HEK293 (cell line): ENCODE results near the gene SOCS7.
A peak's percentile ranks its signal among the peaks of the same experiment; 100 is the strongest.

ENCODE experiments used
- CTCF ChIA-PET: fragments of 350-600 bp; formaldehyde crosslinking; extraction: SDS; loops from one replicate; lab custom pipeline; 2021; ENCODE audit warnings: antibody characterized with exemption; lab: Yijun Ruan, JAX
- POLR2A ChIA-PET: fragments of 300-600 bp; formaldehyde crosslinking; extraction: SDS; loops from one replicate; lab custom pipeline; 2020; ENCODE audit warnings: antibody characterized with exemption, inconsistent platforms; lab: Yijun Ruan, JAX
- H3K27ac ChIP-seq: fragments of 200-500 bp; sonication (Bioruptor generic); 2 replicates; pipeline ENCODE4 v1.5.1; 2014; ENCODE audit warnings: low read depth, low read length, control low read depth, inconsistent platforms; ENCODE audit errors: extremely low read depth
- H3K36me3 ChIP-seq, 2 experiments: fragments of 200-500 bp in 1 of 2; sonication (Bioruptor generic) in 1 of 2; 1 replicate in 1 of 2; 2 replicates in 1 of 2; pipeline ENCODE4 v1.5.1; 2014 to 2017; ENCODE audit warnings: inconsistent platforms in 2 of 2, low read length in 2 of 2; ENCODE audit not compliant: control insufficient read depth in 2 of 2, insufficient read depth in 1 of 2
- H3K4me1 ChIP-seq: fragments of 200-500 bp; sonication (Bioruptor generic); 2 replicates; pipeline ENCODE4 v1.5.1; 2014; ENCODE audit warnings: mild to moderate bottlenecking, low read length, inconsistent platforms; ENCODE audit not compliant: control insufficient read depth, insufficient read depth
- H3K4me3 ChIP-seq: 2 replicates; pipeline ENCODE4 v1.5.1; 2011; ENCODE audit warnings: low read depth, mild to moderate bottlenecking, control low read depth, low read length, moderate library complexity
- H3K9me3 ChIP-seq: fragments of 200-500 bp; sonication (Bioruptor generic); 2 replicates; pipeline ENCODE4 v1.5.1; 2014; ENCODE audit warnings: low read depth, low read length, inconsistent platforms; ENCODE audit not compliant: control insufficient read depth, insufficient read depth
- BCL11A ChIP-seq: fragments of 450-650 bp; formaldehyde crosslinking; IDR thresholded peaks from 2 replicates; pipeline ENCODE4 v1.5.1; 2016; ENCODE audit warnings: low read depth, missing biosample characterization, missing genetic modification characterization
- CTCF ChIP-seq: fragments of 450-650 bp; formaldehyde crosslinking; IDR thresholded peaks from 2 replicates; pipeline ENCODE4 v1.5.1; 2016; ENCODE audit warnings: missing biosample characterization, missing genetic modification characterization
- FEZF1 ChIP-seq: fragments of 450-650 bp; formaldehyde crosslinking; IDR thresholded peaks from 2 replicates; pipeline ENCODE4 v1.5.1; 2016; ENCODE audit warnings: missing biosample characterization, missing genetic modification characterization
- GLI4 ChIP-seq: fragments of 450-650 bp; formaldehyde crosslinking; IDR thresholded peaks from 2 replicates; pipeline ENCODE4 v1.5.1; 2016; ENCODE audit warnings: missing biosample characterization, missing genetic modification characterization
- MZF1 ChIP-seq: fragments of 450-650 bp; formaldehyde crosslinking; IDR thresholded peaks from 2 replicates; pipeline ENCODE4 v1.5.1; 2017; ENCODE audit warnings: missing biosample characterization, missing genetic modification characterization, borderline replicate concordance
- OSR2 ChIP-seq: fragments of 450-650 bp; formaldehyde crosslinking; IDR thresholded peaks from 2 replicates; pipeline ENCODE4 v1.5.1; 2016; ENCODE audit warnings: missing biosample characterization, missing genetic modification characterization
- PBX3 ChIP-seq: sonication (generic); formaldehyde crosslinking; IDR thresholded peaks from 2 replicates; pipeline ENCODE4 v1.8.1; 2022; ENCODE audit warnings: mild to moderate bottlenecking, moderate library complexity, missing genetic modification reagents
- TSHZ1 ChIP-seq: fragments of 450-650 bp; formaldehyde crosslinking; IDR thresholded peaks from 2 replicates; pipeline ENCODE4 v1.5.1; 2016; ENCODE audit warnings: missing biosample characterization, missing genetic modification characterization, borderline replicate concordance
- WT1 ChIP-seq: fragments of 450-650 bp; formaldehyde crosslinking; IDR thresholded peaks from 2 replicates; pipeline ENCODE4 v1.5.1; 2016; ENCODE audit warnings: missing biosample characterization, missing genetic modification characterization
- YY1 ChIP-seq: fragments of 450-650 bp; formaldehyde crosslinking; IDR thresholded peaks from 2 replicates; pipeline ENCODE4 v1.5.1; 2018; ENCODE audit warnings: missing biosample characterization, missing genetic modification characterization
- ZNF10 ChIP-seq: fragments of 450-650 bp; formaldehyde crosslinking; IDR thresholded peaks from 2 replicates; pipeline ENCODE4 v1.5.1; 2017; ENCODE audit warnings: missing biosample characterization, missing genetic modification characterization
- ZNF121 ChIP-seq: fragments of 450-650 bp; formaldehyde crosslinking; IDR thresholded peaks from 2 replicates; pipeline ENCODE4 v1.5.1; 2016; ENCODE audit warnings: missing biosample characterization, missing genetic modification characterization
- ZNF211 ChIP-seq: fragments of 450-650 bp; formaldehyde crosslinking; IDR thresholded peaks from 2 replicates; pipeline ENCODE4 v1.5.1; 2016; ENCODE audit warnings: low read depth, missing biosample characterization, missing genetic modification characterization
- ZNF23 ChIP-seq: fragments of 450-650 bp; formaldehyde crosslinking; IDR thresholded peaks from 2 replicates; pipeline ENCODE4 v1.5.1; 2016; ENCODE audit warnings: missing biosample characterization, missing genetic modification characterization, borderline replicate concordance
- ZNF239 ChIP-seq: fragments of 450-650 bp; formaldehyde crosslinking; IDR thresholded peaks from 2 replicates; pipeline ENCODE4 v1.5.1; 2016; ENCODE audit warnings: missing biosample characterization, missing genetic modification characterization
- ZNF274 ChIP-seq, 2 experiments: fragments of 200-500 bp in 1 of 2; fragments of 450-650 bp in 1 of 2; sonication (Bioruptor generic) in 1 of 2; formaldehyde crosslinking in 1 of 2; IDR thresholded peaks; 2 replicates each; pipeline versions ENCODE4 v1.5.1 to v1.6.1; 2014 to 2016; ENCODE audit warnings: borderline replicate concordance in 1 of 2, inconsistent platforms in 1 of 2, low read length in 1 of 2, missing biosample characterization in 1 of 2, missing genetic modification characterization in 1 of 2
- ZNF335 ChIP-seq: fragments of 450-650 bp; formaldehyde crosslinking; conservative IDR thresholded peaks from 2 replicates; pipeline ENCODE4 v1.5.1; 2016; ENCODE audit warnings: missing biosample characterization, missing genetic modification characterization
- ZNF423 ChIP-seq: fragments of 450-650 bp; formaldehyde crosslinking; IDR thresholded peaks from 2 replicates; pipeline ENCODE4 v1.5.1; 2016; ENCODE audit warnings: missing biosample characterization, missing genetic modification characterization
- ZNF580 ChIP-seq: fragments of 450-650 bp; formaldehyde crosslinking; IDR thresholded peaks from 2 replicates; pipeline ENCODE4 v1.5.1; 2016; ENCODE audit warnings: missing biosample characterization, missing genetic modification characterization
- ZNF610 ChIP-seq: fragments of 450-650 bp; formaldehyde crosslinking; IDR thresholded peaks from 2 replicates; pipeline ENCODE4 v1.5.1; 2016; ENCODE audit warnings: missing biosample characterization, missing genetic modification characterization, borderline replicate concordance
- ZNF645 ChIP-seq: fragments of 450-650 bp; formaldehyde crosslinking; IDR thresholded peaks from 2 replicates; pipeline ENCODE4; 2016; ENCODE audit warnings: missing biosample characterization, missing genetic modification characterization
- ZNF692 ChIP-seq: fragments of 450-650 bp; formaldehyde crosslinking; IDR thresholded peaks from 2 replicates; pipeline ENCODE4 v1.5.1; 2016; ENCODE audit warnings: missing biosample characterization, missing genetic modification characterization
- ZNF76 ChIP-seq: fragments of 450-650 bp; formaldehyde crosslinking; IDR thresholded peaks from 2 replicates; pipeline ENCODE4; 2016; ENCODE audit warnings: low read depth, missing biosample characterization, missing genetic modification characterization, borderline replicate concordance
- ZNF768 ChIP-seq: fragments of 450-650 bp; formaldehyde crosslinking; IDR thresholded peaks from 2 replicates; pipeline ENCODE4 v1.5.1; 2018; ENCODE audit warnings: missing biosample characterization, mild to moderate bottlenecking, missing genetic modification characterization
- ZNF830 ChIP-seq: fragments of 450-650 bp; IDR thresholded peaks from 2 replicates; pipeline ENCODE4 v1.5.0; 2018; ENCODE audit warnings: missing biosample characterization, missing genetic modification characterization, low read depth, mild to moderate bottlenecking, moderate library complexity
- ZNF843 ChIP-seq: fragments of 450-650 bp; formaldehyde crosslinking; IDR thresholded peaks from 2 replicates; pipeline ENCODE4 v1.5.1; 2016; ENCODE audit warnings: missing biosample characterization, missing genetic modification characterization

The SOCS7 gene

GRCh38 chr17:38415250-38416194, 63.9 kb downstream of the SOCS7 start:
- ChIA-PET CTCF (interaction anchor here (0.6 to 14.8 kb wide), 35 partner anchors 8 to 591 kb away, joined by 3 to 324 read pairs (median 4); partner anchors contain the start of gene SOCS7), POLR2A (interaction anchor here (0.6 to 2.8 kb wide), 11 partner anchors 12 to 94 kb away, joined by 3 to 45 read pairs (median 4); partner anchors contain the start of gene SOCS7)
- Histone ChIP-seq H3K27ac (peak overlapping the region; percentile 93), H3K9me3 (no peaks in the 10 kb centered on the region), H3K4me3 (peak overlapping the region; percentile 13), H3K4me1 (peaks cover 14% of the 10 kb centered on the region), H3K36me3 (no peaks in the 10 kb centered on the region)
- TF ChIP-seq ZNF274 (IDR thresholded peaks at IDR 0.05; ENCODE audit: low read length) (no peak), ZNF274 (tag by site-specific recombination; IDR thresholded peaks at IDR 0.05; ENCODE audit: borderline replicate concordance) (no peak), ZNF76 (tag by site-specific recombination) (peak; percentile 81), ZNF335 (tag by site-specific recombination) (peak; percentile 100), ZNF610 (tag by site-specific recombination) (peak; percentile 75), WT1 (peak; percentile 83), ZNF239 (no peak), ZNF830 (tag by site-specific recombination) (no peak), YY1 (0 out of 2 replicates have a peak, but pooled peaks have one; percentile 20), ZNF121 (peak; percentile 10; the same call in 1 of the 2 replicates), BCL11A (0 out of 2 replicates have a peak, but pooled peaks have one; percentile 31), PBX3 (CRISPR knock-in tag) (no peak), FEZF1 (tag by site-specific recombination) (peak; percentile 25; the same call in 1 of the 2 replicates), CTCF (tag by site-specific recombination) (peak; percentile 14; the same call in 1 of the 2 replicates), ZNF580 (tag by site-specific recombination) (0 out of 2 replicates have a peak, but pooled peaks have one; percentile 66), GLI4 (tag by site-specific recombination) (no peak), ZNF10 (tag by site-specific recombination) (peak; percentile 99), ZNF692 (tag by site-specific recombination) (peak; percentile 98), ZNF423 (tag by site-specific recombination) (peak; percentile 94), OSR2 (tag by site-specific recombination) (peak; percentile 83), ZNF843 (tag by site-specific recombination) (peak; percentile 75), ZNF23 (tag by site-specific recombination) (no peak), ZNF211 (tag by site-specific recombination) (no peak), ZNF645 (tag by site-specific recombination) (0 out of 2 replicates have a peak, but pooled peaks have one; percentile 72), MZF1 (tag by site-specific recombination) (peak; percentile 82; the same call in 1 of the 2 replicates), TSHZ1 (peak; percentile 57; the same call in 1 of the 2 replicates), ZNF768 (no peak)
